NCI-H187 treated with DMSO at 0.1 percent for 48 hours (cell line): ENCODE results near the gene OR51I2.

Experiments used
- DNase-seq: peaks from one replicate; lab custom pipeline; 2025; lab: John Stamatoyannopoulos, UW

OR51I2 gene, protein sequence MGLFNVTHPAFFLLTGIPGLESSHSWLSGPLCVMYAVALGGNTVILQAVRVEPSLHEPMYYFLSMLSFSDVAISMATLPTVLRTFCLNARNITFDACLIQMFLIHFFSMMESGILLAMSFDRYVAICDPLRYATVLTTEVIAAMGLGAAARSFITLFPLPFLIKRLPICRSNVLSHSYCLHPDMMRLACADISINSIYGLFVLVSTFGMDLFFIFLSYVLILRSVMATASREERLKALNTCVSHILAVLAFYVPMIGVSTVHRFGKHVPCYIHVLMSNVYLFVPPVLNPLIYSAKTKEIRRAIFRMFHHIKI

GRCh38 chr11:5449023-5449422, at the start of gene OR51I2:
Gene OR51I2 (plus strand): TSS chr11:5449323. CDS start chr11:5453489, 4,166 bp downstream.
- DNase-seq = no peak

DNA sequence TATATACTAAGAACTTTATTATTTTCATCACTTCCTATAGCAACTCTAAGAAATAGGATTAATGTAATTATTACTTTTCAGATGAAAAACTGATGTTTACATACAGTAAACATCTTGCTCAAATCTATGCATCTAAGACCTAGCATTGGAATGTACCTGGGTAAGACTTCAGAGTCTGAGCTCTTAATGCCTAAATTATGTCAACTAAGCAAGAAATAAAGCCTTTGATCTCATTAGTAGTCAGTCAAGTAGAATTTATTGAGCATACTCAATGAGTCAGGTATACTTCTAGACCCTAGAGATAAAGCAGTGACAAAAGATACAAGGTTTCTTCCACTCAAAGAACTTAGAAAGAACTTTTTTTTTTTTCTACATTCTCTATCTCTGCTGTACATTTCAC, 44.0 kb upstream of the OR51I2 start:
- DNase-seq = no peak

GRCh38 chr11:5420993-5421392, 28.1 kb upstream of the OR51I2 start:
- no peak for DNase-seq

GRCh38 chr11:5421811-5422210, 27.3 kb upstream of the OR51I2 start, which contains the start of gene OR51Q1:
Gene OR51Q1 (plus strand): TSS chr11:5422111. CDS start chr11:5422201, 90 bp downstream.
- no peak for DNase-seq

DNA sequence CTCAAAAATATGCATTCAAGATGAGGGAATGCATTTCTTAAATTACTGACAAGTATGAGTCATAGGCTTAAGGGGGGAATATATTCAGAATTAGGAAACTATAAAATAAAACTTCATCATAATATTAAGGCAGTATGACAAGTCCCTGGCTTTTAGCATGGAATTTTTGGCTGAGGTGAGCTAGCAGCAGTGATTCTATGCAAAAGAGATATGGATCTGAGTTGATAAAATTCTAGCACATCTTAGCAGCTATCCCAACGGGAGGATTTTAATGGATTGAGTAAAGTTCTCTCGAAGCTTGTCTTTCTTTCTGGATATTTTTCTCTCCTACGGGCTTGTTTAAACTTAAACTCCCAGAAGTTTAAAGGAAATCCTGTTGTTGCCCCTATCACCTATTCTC, 26.0 kb upstream of the OR51I2 start:
- DNase-seq = no peak

GRCh38 chr11:5441414-5441813, 7.7 kb upstream of the OR51I2 start, which contains the start of gene OR51I1:
Gene OR51I1 (minus strand): TSS chr11:5441514. CDS start chr11:5441514, 0 bp downstream.
- no peak for DNase-seq

GRCh38 chr11:5443835-5444393, 5.2 kb upstream of the OR51I2 start:
- no peak for DNase-seq

- no peak for DNase-seq
Observed at GRCh38 chr11:5449432-5449831, 309 bp downstream of the OR51I2 start.

GRCh38 chr11:5460983-5461621, 12.0 kb downstream of the OR51I2 start:
- DNase-seq = no peak

GRCh38 chr11:5467527-5467926, 18.4 kb downstream of the OR51I2 start:
- no peak for DNase-seq

DNA sequence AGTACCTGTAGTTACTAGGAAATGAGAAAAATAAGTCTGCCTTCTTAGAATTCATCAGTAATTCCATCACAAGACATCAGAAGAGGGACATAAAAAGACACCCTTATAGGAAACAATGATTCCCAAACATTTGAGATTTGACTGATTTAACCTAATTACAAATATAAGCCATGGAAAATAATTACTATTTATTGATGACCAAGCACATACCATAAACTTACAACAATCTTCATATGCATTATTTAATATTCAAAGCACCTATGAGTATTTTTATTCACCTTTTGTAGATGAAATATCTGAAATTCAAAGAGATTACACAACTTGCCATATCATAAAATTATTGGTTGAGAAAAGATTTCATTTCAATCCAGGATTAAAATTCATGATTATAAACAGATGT, 24.8 kb downstream of the OR51I2 start:
- no peak for DNase-seq

DNA sequence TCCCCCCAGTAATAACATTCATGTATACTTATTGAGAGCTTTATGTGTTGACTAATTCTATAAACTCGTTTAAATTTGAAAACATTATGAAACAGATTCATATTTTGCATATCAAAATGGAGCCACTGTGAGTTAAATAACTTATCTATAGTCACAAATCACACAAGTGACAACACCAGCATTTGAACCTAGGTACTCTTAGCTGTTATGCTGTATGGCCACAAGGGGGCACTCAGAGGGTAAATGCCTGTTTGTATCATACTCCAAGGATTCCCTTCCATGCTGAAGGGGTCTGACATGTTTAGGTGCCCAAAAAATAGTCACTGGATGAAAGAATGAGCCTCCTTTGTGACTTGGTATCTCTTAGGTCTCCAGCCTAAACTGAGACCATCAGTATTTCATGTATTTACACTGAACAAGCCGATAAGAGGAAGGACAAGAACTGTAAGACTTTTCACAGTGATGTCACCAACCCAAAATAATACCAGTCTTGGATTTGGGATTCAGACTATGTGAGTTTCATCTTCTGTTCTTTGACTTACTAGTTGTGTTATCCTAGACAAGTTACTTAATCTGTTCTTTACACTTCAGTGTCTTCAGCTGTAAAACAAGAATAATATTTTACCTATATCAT, 27.2 kb downstream of the OR51I2 start:
- no peak for DNase-seq

- no peak for DNase-seq
Observed at GRCh38 chr11:5486003-5486402, 36.9 kb downstream of the OR51I2 start.

GRCh38 chr11:5486421-5486820, 37.3 kb downstream of the OR51I2 start:
- DNase-seq = no peak

- no peak for DNase-seq
Observed at GRCh38 chr11:5488385-5488784, 39.3 kb downstream of the OR51I2 start, which contains the start of gene OR52D1. Gene OR52D1 (plus strand): TSS chr11:5488685. CDS start chr11:5488707, 22 bp downstream.

DNA sequence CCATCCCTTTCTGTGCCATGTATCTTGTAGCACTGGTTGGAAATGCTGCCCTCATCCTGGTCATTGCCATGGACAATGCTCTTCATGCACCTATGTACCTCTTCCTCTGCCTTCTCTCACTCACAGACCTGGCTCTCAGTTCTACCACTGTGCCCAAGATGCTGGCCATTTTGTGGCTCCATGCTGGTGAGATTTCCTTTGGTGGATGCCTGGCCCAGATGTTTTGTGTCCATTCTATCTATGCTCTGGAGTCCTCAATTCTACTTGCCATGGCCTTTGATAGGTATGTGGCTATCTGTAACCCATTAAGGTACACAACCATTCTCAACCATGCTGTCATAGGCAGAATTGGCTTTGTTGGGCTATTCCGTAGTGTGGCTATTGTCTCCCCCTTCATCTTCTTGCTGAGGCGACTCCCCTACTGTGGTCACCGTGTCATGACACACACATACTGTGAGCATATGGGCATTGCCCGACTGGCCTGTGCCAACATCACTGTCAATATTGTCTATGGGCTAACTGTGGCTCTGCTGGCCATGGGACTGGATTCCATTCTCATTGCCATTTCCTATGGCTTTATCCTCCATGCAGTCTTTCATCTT, 39.8 kb downstream of the OR51I2 start:
- DNase-seq = no peak

DNA sequence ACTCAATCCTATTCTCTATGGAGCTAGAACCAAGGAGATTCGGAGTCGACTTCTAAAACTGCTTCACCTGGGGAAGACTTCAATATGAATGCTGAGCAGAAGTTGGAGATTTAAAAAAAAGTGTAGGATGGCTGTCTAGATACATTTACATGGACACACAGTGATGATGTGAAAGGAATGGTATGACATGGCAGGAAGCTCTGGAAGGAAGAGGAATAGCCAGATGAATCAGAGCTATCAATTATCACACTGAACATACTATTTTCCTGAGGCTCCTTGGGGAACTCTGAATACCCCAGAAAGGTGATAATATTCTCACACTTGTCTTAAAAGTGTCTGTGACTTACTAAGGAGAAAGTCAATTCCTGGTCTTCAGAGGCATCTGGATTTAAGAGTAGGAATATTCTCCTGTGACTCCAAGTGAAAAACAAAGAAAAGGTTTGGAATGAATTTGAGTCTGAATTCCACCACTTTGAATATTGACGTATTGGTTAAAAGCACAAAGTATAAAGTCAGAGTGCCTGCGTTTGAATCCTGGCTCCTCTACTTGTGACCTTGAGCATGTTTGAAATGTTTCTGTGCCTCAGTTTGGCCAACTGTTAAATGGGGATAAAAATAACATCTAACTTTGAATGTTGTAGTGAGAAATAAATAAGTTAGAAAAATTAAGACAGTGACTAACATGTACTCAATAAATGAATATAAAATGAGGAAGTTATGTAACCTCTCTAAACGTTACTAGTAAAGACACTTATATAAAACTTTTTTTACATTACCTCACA, 40.6 kb downstream of the OR51I2 start:
- no peak for DNase-seq

- no peak for DNase-seq
Observed at GRCh38 chr11:5499671-5500070, 50.5 kb downstream of the OR51I2 start.

- no peak for DNase-seq
Observed at GRCh38 chr11:5500393-5500801, 51.3 kb downstream of the OR51I2 start.

GRCh38 chr11:5504403-5504921, 55.3 kb downstream of the OR51I2 start:
- DNase-seq = no peak
